K562 (cell line): ENCODE data around the gene OMA1. TPM values are rescaled to one million over a fixed set of nuclear protein-coding genes. Genes with fewer than 3 reads are reported as not detected.
"Not testable (repeated sequence)": the region's sequence is repeated elsewhere in the genome, so short reads cannot be mapped to it uniquely, and the experiment has no call there.

Source experiments
- ATAC-seq: fragments of 200-7000 bp; cut with Tn5 transposase; 3 replicates; pipeline ENCODE4 v1.9.1; 2020; ENCODE audit warnings: moderate library complexity
- BruUV-seq: library from RNA; stranded (reverse); fragments of 400-500 nt; replicated peaks from 2 replicates; lab custom pipeline; 2021; lab: Mats Ljungman, UMichigan
- CTCF ChIA-PET: fragments of 300-600 bp; formaldehyde crosslinking; extraction: SDS; loops from one replicate; lab custom pipeline; 2021; ENCODE audit warnings: low intra/inter-chr PET ratio; lab: Yijun Ruan, JAX
- POLR2A ChIA-PET: fragments of 300-600, 350-650 bp; sonication (Branson Sonifier 250); formaldehyde crosslinking; extraction: SDS; loops from one replicate; lab custom pipeline; 2021; ENCODE audit warnings: antibody characterized with exemption, inconsistent platforms; lab: Yijun Ruan, JAX
- DNase-seq, 4 experiments: peaks; one replicate each; pipeline versions ENCODE4 v3.0.0 to v3.0.0-alpha.2; 2011 to 2018; ENCODE audit warnings: low spot score in 3 of 4, mixed read lengths in 3 of 4; ENCODE audit errors: extremely low read depth in 1 of 4
- FAIRE-seq: peaks from 2 replicates; lab custom pipeline; 2011; peaks lifted over from hg19 to GRCh38; lab: Jason Lieb, UNC
- H2AFZ ChIP-seq: 2 replicates; pipeline ENCODE4 v1.6.0; 2011; ENCODE audit warnings: low read depth, low read length, control low read depth, inconsistent platforms
- H3K27ac ChIP-seq: fragments of 200-600 bp; 3 replicates; pipeline ENCODE4 v1.8.0; 2011; ENCODE audit warnings: low read depth, mild to moderate bottlenecking, control low read depth, inconsistent platforms, low read length, moderate library complexity, mixed read lengths; ENCODE audit errors: extremely low read depth
- H3K27me3 ChIP-seq, 2 experiments: fragments of 300-600 bp in 1 of 2; 2 replicates in 1 of 2; 3 replicates in 1 of 2; pipeline versions ENCODE4 v1.6.0 to v1.8.0; 2011; ENCODE audit warnings: inconsistent platforms in 2 of 2, low read length in 2 of 2, mild to moderate bottlenecking in 1 of 2, mixed read lengths in 1 of 2, moderate library complexity in 1 of 2; ENCODE audit not compliant: control insufficient read depth in 2 of 2, insufficient read depth in 2 of 2
- H3K36me3 ChIP-seq: fragments of 300-600 bp; 3 replicates; pipeline ENCODE4 v1.8.0; 2011; ENCODE audit warnings: mild to moderate bottlenecking, low read length, inconsistent platforms; ENCODE audit not compliant: control insufficient read depth, insufficient read depth
- H3K4me1 ChIP-seq, 2 experiments: fragments of 200-600 bp in 1 of 2; replicated peaks in 1 of 2; 2 replicates in 1 of 2; 3 replicates in 1 of 2; pipeline versions ENCODE4 v1.5.1 to v1.8.0; 2011; ENCODE audit warnings: inconsistent platforms in 2 of 2, low read length in 2 of 2, mild to moderate bottlenecking in 1 of 2, mixed read lengths in 1 of 2, moderate library complexity in 1 of 2; ENCODE audit not compliant: control insufficient read depth in 2 of 2, insufficient read depth in 2 of 2
- H3K4me2 ChIP-seq: 2 replicates; pipeline ENCODE4 v1.6.1; 2011; ENCODE audit warnings: low read length, control low read depth, inconsistent platforms, mixed read lengths; ENCODE audit not compliant: insufficient read depth
- H3K4me3 ChIP-seq: fragments of 200-600 bp; sonication (generic), shearing (Covaris generic); 2 replicates; pipeline ENCODE4 v1.5.1; 2016; ENCODE audit warnings: control low read depth, inconsistent platforms
- H3K79me2 ChIP-seq: fragments of 200-600 bp; 3 replicates; pipeline ENCODE4 v1.8.0; 2011; ENCODE audit warnings: low read length, inconsistent platforms; ENCODE audit not compliant: control insufficient read depth, insufficient read depth
- H3K9ac ChIP-seq, 2 experiments: 2 replicates each; pipeline versions ENCODE4 v1.6.0 to v1.6.1; 2011; ENCODE audit warnings: low read depth in 2 of 2, low read length in 2 of 2, control low read depth in 1 of 2, inconsistent platforms in 1 of 2, mild to moderate bottlenecking in 1 of 2, mixed read lengths in 1 of 2; ENCODE audit not compliant: insufficient read depth in 1 of 2
- H3K9me1 ChIP-seq: one replicate; pipeline ENCODE4 v1.6.0; 2011; ENCODE audit warnings: inconsistent platforms, mild to moderate bottlenecking, low read length, moderate library complexity; ENCODE audit not compliant: control insufficient read depth, insufficient read depth
- H3K9me3 ChIP-seq: replicated peaks from 2 replicates; pipeline ENCODE4 v1.5.1; 2011; ENCODE audit warnings: low read depth, low read length, inconsistent platforms; ENCODE audit not compliant: control insufficient read depth, insufficient read depth
- H4K20me1 ChIP-seq: replicated peaks from 2 replicates; pipeline ENCODE4 v1.6.1; 2011; ENCODE audit warnings: low read length, inconsistent platforms, mixed read lengths; ENCODE audit not compliant: control insufficient read depth, insufficient read depth
- FOS ChIP-seq: IDR thresholded peaks from 3 replicates; pipeline ENCODE4 v1.6.1; 2011; ENCODE audit not compliant: insufficient read length; ENCODE audit errors: extremely low read depth
- HDAC1 ChIP-seq, 2 experiments: fragments of 450-650 bp; IDR thresholded peaks; 2 replicates each; pipeline ENCODE4 v1.6.1; 2016 to 2017; ENCODE audit warnings: inconsistent platforms in 1 of 2, mild to moderate bottlenecking in 1 of 2, moderate library complexity in 1 of 2
- KDM4B ChIP-seq, 2 experiments: fragments of 450-650 bp in 1 of 2; sonication (generic) in 1 of 2; IDR thresholded peaks; 2 replicates each; pipeline ENCODE4 v1.6.1; 2016 to 2017; ENCODE audit warnings: borderline replicate concordance in 2 of 2, antibody characterized with exemption in 1 of 2, low read depth in 1 of 2, mild to moderate bottlenecking in 1 of 2
- LARP7 ChIP-seq: fragments of 450-650 bp; IDR thresholded peaks from 2 replicates; pipeline ENCODE4 v1.6.1; 2016
- MTF1 ChIP-seq: fragments of 250-450 bp; sonication (Bioruptor Pico); IDR thresholded peaks from 2 replicates; pipeline ENCODE4 v1.9.0; 2021; ENCODE audit warnings: moderate library complexity, mild to moderate bottlenecking, inconsistent platforms, borderline replicate concordance
- NFRKB ChIP-seq: fragments of 450-650 bp; IDR thresholded peaks from 2 replicates; pipeline ENCODE4 v1.6.1; 2016; ENCODE audit warnings: low read depth
- PHTF2 ChIP-seq: fragments of 250-450 bp; sonication (Bioruptor Pico); IDR thresholded peaks from 2 replicates; pipeline ENCODE4 v1.5.0; 2021; ENCODE audit warnings: mild to moderate bottlenecking
- SPI1 ChIP-seq: IDR thresholded peaks from 2 replicates; pipeline ENCODE4 v1.6.1; 2011; ENCODE audit warnings: low read depth, low read length, control low read depth, borderline replicate concordance
- TGIF2 ChIP-seq: sonication (generic); formaldehyde crosslinking; IDR thresholded peaks from 2 replicates; pipeline ENCODE4 v1.8.1; 2022; ENCODE audit warnings: mild to moderate bottlenecking, missing genetic modification reagents, moderate library complexity
- TRIM24 ChIP-seq, 2 experiments: fragments of 450-650 bp; IDR thresholded peaks; 2 replicates each; pipeline ENCODE4 v1.6.1; 2016
- YBX1 ChIP-seq: fragments of 450-650 bp; IDR thresholded peaks from 2 replicates; pipeline ENCODE4 v1.7.1; 2016; ENCODE audit warnings: mild to moderate bottlenecking
- ZKSCAN8 ChIP-seq: fragments of 200-800 bp; sonication (Bioruptor generic); IDR thresholded peaks from 2 replicates; pipeline ENCODE4 v1.6.1; 2016; ENCODE audit warnings: missing genetic modification characterization, missing compliant biosample characterization
- ZNF146 ChIP-seq: IDR thresholded peaks from one replicate; pipeline ENCODE4 v1.6.1; 2018; ENCODE audit warnings: missing compliant biosample characterization; ENCODE audit not compliant: unreplicated experiment
- ZNF79 ChIP-seq: fragments of 250-450 bp; sonication (Bioruptor Pico); IDR thresholded peaks from 2 replicates; pipeline ENCODE4 v1.4.0; 2020; ENCODE audit warnings: low read depth, mild to moderate bottlenecking, moderate library complexity
- WGBS: fragments of 100-300 bp; shearing (Covaris generic); methylation state at CpG from one replicate; pipeline ENCODE4 v1.1.6; 2016; ENCODE audit warnings: low coverage, mixed read lengths; ENCODE audit not compliant: insufficient coverage; ENCODE audit errors: missing lambda C conversion rate; 5-methylcytosine and 5-hydroxymethylcytosine counted together
- in situ Hi-C: fragments of 300-500 bp; cut with MboI; formaldehyde crosslinking; loops from 4 replicates; pipeline ENCODE4 v1.15.0; 2018; ENCODE audit warnings: inconsistent platforms, mixed read lengths
- intact Hi-C: fragments of 100-400 bp; cut with micrococcal nuclease; formaldehyde crosslinking; loops from 2 replicates; pipeline ENCODE4 v1.14.2; 2022
- polyA plus RNA-seq, 8 experiments: library from polyadenylated mRNA; depleted of rRNA in 4 of 8; stranded (reverse) in 5 of 8; unstranded in 3 of 8; fragments of >200 nt; fragmentation: Nextera tagmentation in 2 of 8; fragmentation: Illumina TruSeq in 1 of 8; extraction: Ambion mirVana in 2 of 8; extraction: Trizol in 1 of 8; gene quantifications; 2 replicates each; pipeline versions ENCODE4 v1.2.1 to v1.2.3, GENCODE V29; 2011 to 2014; ENCODE audit warnings: inconsistent platforms in 1 of 8, missing spikeins in 1 of 8
- total RNA-seq, 7 experiments: library from RNA; depleted of rRNA in 6 of 7; stranded (reverse); fragments of >200 nt in 6 of 7; fragmentation: Illumina TruSeq in 2 of 7; extraction: Trizol in 2 of 7; gene quantifications; 2 replicates each; pipeline versions ENCODE4 v1.2.1 to v1.2.3, GENCODE V29; 2011 to 2021; ENCODE audit warnings: low replicate concordance in 1 of 7
- TF ChIP-seq, protein P1 (sequence below): fragments of 450-650 bp; formaldehyde crosslinking; IDR thresholded peaks from 2 replicates; pipeline ENCODE4 v1.4.0; 2022; ENCODE audit warnings: missing genetic modification characterization
- TF ChIP-seq, protein P2 (sequence below): fragments of 250-450 bp; sonication (Bioruptor Pico); IDR thresholded peaks from 2 replicates; pipeline ENCODE4 v1.5.0; 2020; ENCODE audit warnings: mild to moderate bottlenecking

Gene OMA1
- total and polyA plus RNA-seq, 9 of the 15 experiments (the other 6 are each of a cell fraction or from before 2014, with no cell fraction given), result 16.6 to 51.5 (median 33.5) TPM

DNA sequence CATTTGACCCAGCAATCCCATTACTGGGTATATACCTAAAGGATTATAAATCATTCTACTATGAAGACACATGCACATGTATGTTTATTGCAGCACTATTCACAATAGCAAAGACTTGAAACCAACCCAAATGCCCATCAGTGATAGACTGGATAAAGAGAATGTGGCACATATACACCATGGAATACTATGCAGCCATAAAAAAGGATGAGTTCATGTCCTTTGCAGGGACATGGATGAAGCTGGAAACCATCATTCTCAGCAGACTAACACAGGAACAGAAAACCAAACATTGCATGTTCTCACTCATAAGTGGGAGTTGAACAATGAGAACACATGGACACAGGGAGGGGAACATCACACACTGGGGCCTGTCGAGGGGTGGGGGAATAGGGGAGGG lies 17.2 kb upstream of the OMA1 start:
- H3K9ac ChIP-seq, H3K9me3 ChIP-seq, BruUV-seq, H4K20me1 ChIP-seq, DNase-seq, H3K36me3 ChIP-seq, intact Hi-C loops, FAIRE-seq, H3K79me2 ChIP-seq, in situ Hi-C loops, H3K9me1 ChIP-seq, POLR2A ChIA-PET, H3K4me2 ChIP-seq, ATAC-seq, H3K4me3 ChIP-seq, H3K27ac ChIP-seq, CTCF ChIA-PET, H3K4me1 ChIP-seq, H2AFZ ChIP-seq, H3K27me3 ChIP-seq: not testable (repeated sequence)
- no CpG with 5 or more reads among the region's 1 CpG for WGBS
- TF ChIP-seq ZNF146 (CRISPR knock-in tag), result peak; percentile 41

DNA sequence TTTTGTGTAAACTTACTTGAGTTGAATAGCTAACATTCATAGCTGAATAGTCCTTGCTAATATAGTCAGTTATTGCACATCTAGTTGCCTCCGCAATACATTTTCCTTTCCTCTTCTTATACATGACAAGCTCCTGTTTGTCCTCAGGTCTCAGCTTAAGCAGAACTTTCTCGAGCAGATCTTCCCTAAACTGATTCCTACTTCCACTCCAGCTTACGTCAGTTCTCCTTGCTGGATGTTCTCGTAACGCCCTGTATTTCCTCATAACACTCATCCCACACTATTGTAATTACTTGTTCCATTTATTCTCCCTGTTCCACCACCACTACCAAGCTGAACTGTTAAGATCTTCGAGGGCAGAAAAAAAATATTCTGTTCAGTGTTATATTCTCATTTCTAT lies 15.1 kb upstream of the OMA1 start:
- Histone ChIP-seq H3K36me3 (no peaks in the 10 kb centered on the region), H4K20me1 (no peaks in the 10 kb centered on the region), H3K4me1 (no peaks in the 10 kb centered on the region; a peak in 1 of 5 replicates), H3K4me3 (no peak overlapping the region), H3K9me3 (no peaks in the 10 kb centered on the region), H3K27me3 (no peaks in the 10 kb centered on the region), H3K9ac (no peak overlapping the region), H3K4me2 (no peak overlapping the region), H3K9me1 (no peaks in the 10 kb centered on the region), H3K27ac (no peak overlapping the region), H3K79me2 (no peaks in the 10 kb centered on the region), H2AFZ (peak overlapping the region; percentile 55)
- POLR2A ChIA-PET, result interaction anchor here (1.0 kb wide), 1 partner anchor 13 kb away, joined by 3 read pairs; no protein-coding TSS in a partner anchor
- CTCF ChIA-PET, result no interaction called here
- 28% methylated on average over 6 of the region's 6 CpGs for WGBS
- intact Hi-C loops, result no loop called here
- no TSS peak for BruUV-seq
- DNase-seq (no peak), ATAC-seq (no peak), FAIRE-seq (no peak)
- in situ Hi-C loops, result no loop called here
- TF ChIP-seq YBX1, result no peak
- TF ChIP-seq ZNF79 (CRISPR knock-in tag), result no peak
- no peak for TF ChIP-seq TRIM24 (IDR thresholded peaks at IDR 0.05)
- TF ChIP-seq FOS, result no peak
- TF ChIP-seq HDAC1 (IDR thresholded peaks at IDR 0.05), result no peak
- no peak for TF ChIP-seq TGIF2
- no peak for TF ChIP-seq LARP7
- TF ChIP-seq NFRKB, result no peak
- TF ChIP-seq SPI1, result no peak
- TF ChIP-seq KDM4B (IDR thresholded peaks at IDR 0.05; ENCODE audit: borderline replicate concordance in 2 of 2, low read depth in 1 of 2), result no peak
- TF ChIP-seq, protein P1, sequence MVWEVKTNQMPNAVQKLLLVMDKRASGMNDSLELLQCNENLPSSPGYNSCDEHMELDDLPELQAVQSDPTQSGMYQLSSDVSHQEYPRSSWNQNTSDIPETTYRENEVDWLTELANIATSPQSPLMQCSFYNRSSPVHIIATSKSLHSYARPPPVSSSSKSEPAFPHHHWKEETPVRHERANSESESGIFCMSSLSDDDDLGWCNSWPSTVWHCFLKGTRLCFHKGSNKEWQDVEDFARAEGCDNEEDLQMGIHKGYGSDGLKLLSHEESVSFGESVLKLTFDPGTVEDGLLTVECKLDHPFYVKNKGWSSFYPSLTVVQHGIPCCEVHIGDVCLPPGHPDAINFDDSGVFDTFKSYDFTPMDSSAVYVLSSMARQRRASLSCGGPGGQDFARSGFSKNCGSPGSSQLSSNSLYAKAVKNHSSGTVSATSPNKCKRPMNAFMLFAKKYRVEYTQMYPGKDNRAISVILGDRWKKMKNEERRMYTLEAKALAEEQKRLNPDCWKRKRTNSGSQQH, result no peak
- TF ChIP-seq, protein P2, sequence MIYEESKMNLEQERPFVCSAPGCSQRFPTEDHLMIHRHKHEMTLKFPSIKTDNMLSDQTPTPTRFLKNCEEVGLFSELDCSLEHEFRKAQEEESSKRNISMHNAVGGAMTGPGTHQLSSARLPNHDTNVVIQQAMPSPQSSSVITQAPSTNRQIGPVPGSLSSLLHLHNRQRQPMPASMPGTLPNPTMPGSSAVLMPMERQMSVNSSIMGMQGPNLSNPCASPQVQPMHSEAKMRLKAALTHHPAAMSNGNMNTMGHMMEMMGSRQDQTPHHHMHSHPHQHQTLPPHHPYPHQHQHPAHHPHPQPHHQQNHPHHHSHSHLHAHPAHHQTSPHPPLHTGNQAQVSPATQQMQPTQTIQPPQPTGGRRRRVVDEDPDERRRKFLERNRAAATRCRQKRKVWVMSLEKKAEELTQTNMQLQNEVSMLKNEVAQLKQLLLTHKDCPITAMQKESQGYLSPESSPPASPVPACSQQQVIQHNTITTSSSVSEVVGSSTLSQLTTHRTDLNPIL (CRISPR knock-in tag), result no peak
- TF ChIP-seq PHTF2, result no peak
- TF ChIP-seq ZKSCAN8 (CRISPR knock-in tag), result no peak
- TF ChIP-seq MTF1 (CRISPR knock-in tag), result no peak
